Testis (tissue), 2 donors: ENCODE measurements around the gene DISC1.

ENCODE experiments used
- CTCF ChIP-seq, 3 experiments: fragments of 450-650 bp in 2 of 3; fragments of 200-600 bp in 1 of 3; sonication (generic) in 1 of 3; IDR thresholded peaks; one replicate each; pipeline ENCODE4 v1.5.1; 2016 to 2019; ENCODE audit warnings: antibody characterized with exemption in 3 of 3, mild to moderate bottlenecking in 2 of 3, moderate library complexity in 1 of 3
- POLR2A ChIP-seq: fragments of 450-650 bp; IDR thresholded peaks from one replicate; pipeline ENCODE4 v1.6.1; 2017; ENCODE audit warnings: antibody characterized with exemption, mild to moderate bottlenecking, moderate library complexity

- TF ChIP-seq CTCF (IDR thresholded peaks at IDR 0.05) = no peak
- TF ChIP-seq POLR2A = no peak
Observed at GRCh38 chr1:231862611-231863010, 236.0 kb downstream of the DISC1 start.
